ENCODE measurements around the gene PTPRE. TPM values are rescaled to one million over a fixed set of nuclear protein-coding genes. Genes with fewer than 3 reads are reported as not detected.

Gene PTPRE
- total RNA-seq, 1 experiment from 2014 or later = 0.70 TPM

GRCh38 chr10:128058750-128059134 lies 151.8 kb downstream of the PTPRE start:
- H2BK15ac ChIP-seq (ENCODE audit: low read depth, low read length) = no peak overlapping the region
- no peak overlapping the region for H3K56ac ChIP-seq (ENCODE audit: insufficient read length, low read depth, low read length)
- no peak overlapping the region for H2BK5ac ChIP-seq (ENCODE audit: insufficient read length, low read length)
- Mint-ChIP-seq H3K27me3 (ENCODE audit: low read depth) (no peaks in the 10 kb centered on the region), H3K4me1 (peaks cover 19% of the 10 kb centered on the region in 2 experiments), H3K9me3 (no peaks in the 10 kb centered on the region), H3K36me3 (ENCODE audit: insufficient read depth in 1 of 3, low read depth in 3 of 3) (no peaks in the 10 kb centered on the region; a peak in 1 of 7 replicates), H3K4me3 (no peak overlapping the region), H3K27ac (no peak overlapping the region)
- H3K27me3 ChIP-seq (ENCODE audit: insufficient read depth, low read length) = no peaks in the 10 kb centered on the region
- H3K14ac ChIP-seq (ENCODE audit: insufficient read depth, low read length) = no peak overlapping the region
- no peak overlapping the region for H4K91ac ChIP-seq (ENCODE audit: insufficient read length, low read depth, low read length)
- H3K9me3 ChIP-seq (ENCODE audit: control insufficient read depth, low read depth, low read length) = no peaks in the 10 kb centered on the region
- H3K4ac ChIP-seq (ENCODE audit: low read depth, low read length) = no peak overlapping the region
- no peak overlapping the region for H2BK120ac ChIP-seq (ENCODE audit: low read depth, low read length, poor library complexity, severe bottlenecking)
- no peaks in the 10 kb centered on the region for H3K23me2 ChIP-seq (ENCODE audit: insufficient read length, low read depth, low read length, poor library complexity, severe bottlenecking)
- no peak overlapping the region for H2BK12ac ChIP-seq (ENCODE audit: insufficient read length, low read depth, low read length)
- H3K27ac ChIP-seq (ENCODE audit: insufficient read length, low read depth, low read length) = no peak overlapping the region
- no peak overlapping the region for H2BK20ac ChIP-seq (ENCODE audit: low read depth, low read length, poor library complexity, severe bottlenecking)
- no peak overlapping the region for H2AK5ac ChIP-seq (ENCODE audit: insufficient read length, low read length)
- no peak for DNase-seq
- no peaks in the 10 kb centered on the region for H3K79me1 ChIP-seq (ENCODE audit: insufficient read depth, low read depth, low read length, poor library complexity, severe bottlenecking)
- H3K79me2 ChIP-seq (ENCODE audit: insufficient read depth, low read length) = no peaks in the 10 kb centered on the region
- no peaks in the 10 kb centered on the region for H4K20me1 ChIP-seq (ENCODE audit: control insufficient read depth, insufficient read depth, insufficient read length)
- H3K9ac ChIP-seq (ENCODE audit: extremely low read depth, insufficient read length, low read length) = no peak overlapping the region
- no peak overlapping the region for H4K5ac ChIP-seq (ENCODE audit: insufficient read length, low read depth, low read length)
- no peak overlapping the region for H3T11ph ChIP-seq (ENCODE audit: low read length)
- H3K18ac ChIP-seq (ENCODE audit: insufficient read length, low read depth, low read length) = no peak overlapping the region
- no peak overlapping the region for H3K4me2 ChIP-seq (ENCODE audit: insufficient read depth, insufficient read length, low read length)
- TF ChIP-seq CTCF (conservative IDR thresholded peaks at IDR 0.05) = no peak
- no peak overlapping the region for H2AFZ ChIP-seq (ENCODE audit: low read length)
- no peak overlapping the region for H3K23ac ChIP-seq (ENCODE audit: insufficient read length, low read depth, low read length)
- peaks cover 2% of the 10 kb centered on the region; the same call in 1 of the 2 replicates for H3K4me1 ChIP-seq (ENCODE audit: insufficient read depth, low read length)
- H4K8ac ChIP-seq (replicated peaks; ENCODE audit: insufficient read length, low read depth, low read length) = no peak overlapping the region

All from H9 (cell line).